Measurements from ENCODE around the gene EML1.
A peak's percentile ranks its signal among the peaks of the same experiment; 100 is the strongest.

The EML1 gene

GRCh38 chr14:99779751-99780150 lies 13.5 kb upstream of the EML1 start:
- Histone ChIP-seq H3K27me3 (ENCODE audit: control insufficient read depth in 5 of 5, insufficient read depth in 4 of 5, low read length in 5 of 5) (no peaks in the 10 kb centered on the region), H3K9ac (ENCODE audit: low read length in 5 of 5) (no peak overlapping the region)

GRCh38 chr14:99780690-99781089 lies 12.5 kb upstream of the EML1 start:
- H3K4me1 ChIP-seq (ENCODE audit: control insufficient read depth in 5 of 5, insufficient read depth in 5 of 5, low read length in 5 of 5) = no peaks in the 10 kb centered on the region
- H3K4me3 ChIP-seq (ENCODE audit: low read depth in 1 of 5, low read length in 5 of 5) = no peak overlapping the region
- H3K36me3 ChIP-seq (ENCODE audit: control insufficient read depth in 5 of 5, insufficient read depth in 5 of 5, low read length in 5 of 5) = no peaks in the 10 kb centered on the region
- no peak overlapping the region for H3K27ac ChIP-seq (ENCODE audit: low read depth, low read length)
- peaks cover 5 to 19% (median 11%) of the 10 kb centered on the region in 5 donors for H3K9me3 ChIP-seq (ENCODE audit: control insufficient read depth in 5 of 5, low read length in 5 of 5)
- no peak overlapping the region for H3K9ac ChIP-seq (ENCODE audit: low read length in 5 of 5)
- H3K27me3 ChIP-seq (ENCODE audit: control insufficient read depth in 5 of 5, insufficient read depth in 4 of 5, low read length in 5 of 5) = no peaks in the 10 kb centered on the region

More at GRCh38 chr14:99779751-99780150, 13.5 kb upstream of the EML1 start:
- Histone ChIP-seq H3K36me3 (ENCODE audit: control insufficient read depth in 5 of 5, insufficient read depth in 5 of 5, low read length in 5 of 5) (no peaks in the 10 kb centered on the region), H3K4me3 (ENCODE audit: low read depth in 1 of 5, low read length in 5 of 5) (no peak overlapping the region), H3K27ac (ENCODE audit: low read depth, low read length) (no peak overlapping the region), H3K9me3 (ENCODE audit: control insufficient read depth in 5 of 5, low read length in 5 of 5) (peaks cover 5 to 19% (median 11%) of the 10 kb centered on the region in 5 donors), H3K4me1 (ENCODE audit: control insufficient read depth in 5 of 5, insufficient read depth in 5 of 5, low read length in 5 of 5) (peaks cover 0 to 2% (median 0%) of the 10 kb centered on the region in 5 donors)

GRCh38 chr14:99781091-99781490 lies 12.1 kb upstream of the EML1 start:
- Histone ChIP-seq H3K4me3 (ENCODE audit: low read depth in 1 of 5, low read length in 5 of 5) (no peak overlapping the region), H3K9ac (ENCODE audit: low read length in 5 of 5) (no peak overlapping the region), H3K9me3 (ENCODE audit: control insufficient read depth in 5 of 5, low read length in 5 of 5) (peaks cover 5 to 19% (median 11%) of the 10 kb centered on the region in 5 donors)

GRCh38 chr14:99781853-99782610 lies 11.2 kb upstream of the EML1 start:
- Histone ChIP-seq H3K4me3 (ENCODE audit: low read depth in 1 of 5, low read length in 5 of 5) (no peak overlapping the region), H3K9me3 (ENCODE audit: control insufficient read depth in 5 of 5, low read length in 5 of 5) (peaks cover 5 to 19% (median 11%) of the 10 kb centered on the region in 5 donors), H3K27ac (ENCODE audit: low read depth, low read length) (no peak overlapping the region), H3K4me1 (ENCODE audit: control insufficient read depth in 5 of 5, insufficient read depth in 5 of 5, low read length in 5 of 5) (no peaks in the 10 kb centered on the region), H3K36me3 (ENCODE audit: control insufficient read depth in 5 of 5, insufficient read depth in 5 of 5, low read length in 5 of 5) (no peaks in the 10 kb centered on the region), H3K27me3 (ENCODE audit: control insufficient read depth in 5 of 5, insufficient read depth in 4 of 5, low read length in 5 of 5) (no peaks in the 10 kb centered on the region), H3K9ac (ENCODE audit: low read length in 5 of 5) (no peak overlapping the region)

More at GRCh38 chr14:99781091-99781490, 12.1 kb upstream of the EML1 start:
- Histone ChIP-seq H3K27ac (ENCODE audit: low read depth, low read length) (no peak overlapping the region), H3K27me3 (ENCODE audit: control insufficient read depth in 5 of 5, insufficient read depth in 4 of 5, low read length in 5 of 5) (no peaks in the 10 kb centered on the region), H3K4me1 (ENCODE audit: control insufficient read depth in 5 of 5, insufficient read depth in 5 of 5, low read length in 5 of 5) (no peaks in the 10 kb centered on the region), H3K36me3 (ENCODE audit: control insufficient read depth in 5 of 5, insufficient read depth in 5 of 5, low read length in 5 of 5) (no peaks in the 10 kb centered on the region)

- Histone ChIP-seq H3K9ac (ENCODE audit: low read length in 5 of 5) (no peak overlapping the region), H3K9me3 (ENCODE audit: control insufficient read depth in 5 of 5, low read length in 5 of 5) (peaks cover 0 to 7% (median 6%) of the 10 kb centered on the region in 5 donors), H3K4me1 (ENCODE audit: control insufficient read depth in 5 of 5, insufficient read depth in 5 of 5, low read length in 5 of 5) (peaks cover 0 to 2% (median 0%) of the 10 kb centered on the region in 5 donors), H3K36me3 (ENCODE audit: control insufficient read depth in 5 of 5, insufficient read depth in 5 of 5, low read length in 5 of 5) (no peaks in the 10 kb centered on the region), H3K27ac (ENCODE audit: low read depth, low read length) (no peak overlapping the region), H3K4me3 (ENCODE audit: low read depth in 1 of 5, low read length in 5 of 5) (no peak overlapping the region), H3K27me3 (ENCODE audit: control insufficient read depth in 5 of 5, insufficient read depth in 4 of 5, low read length in 5 of 5) (no peaks in the 10 kb centered on the region)
These were observed 8.7 kb upstream of the EML1 start for GRCh38 chr14:99784508-99784907.

- H3K9ac ChIP-seq (ENCODE audit: low read length in 5 of 5) = no peak overlapping the region
- no peaks in the 10 kb centered on the region for H3K36me3 ChIP-seq (ENCODE audit: control insufficient read depth in 5 of 5, insufficient read depth in 5 of 5, low read length in 5 of 5)
- no peaks in the 10 kb centered on the region for H3K9me3 ChIP-seq (ENCODE audit: control insufficient read depth in 5 of 5, low read length in 5 of 5)
- no peaks in the 10 kb centered on the region for H3K27me3 ChIP-seq (ENCODE audit: control insufficient read depth in 5 of 5, insufficient read depth in 4 of 5, low read length in 5 of 5)
- no peak overlapping the region for H3K27ac ChIP-seq (ENCODE audit: low read depth, low read length)
- no peak overlapping the region for H3K4me3 ChIP-seq (ENCODE audit: low read depth in 1 of 5, low read length in 5 of 5)
- H3K4me1 ChIP-seq (ENCODE audit: control insufficient read depth in 5 of 5, insufficient read depth in 5 of 5, low read length in 5 of 5) = peaks cover 0 to 2% (median 0%) of the 10 kb centered on the region in 5 donors
These were observed 7.8 kb upstream of the EML1 start for GRCh38 chr14:99785426-99785825.

GRCh38 chr14:99786511-99786989 lies 6.7 kb upstream of the EML1 start:
- Histone ChIP-seq H3K9me3 (ENCODE audit: control insufficient read depth in 5 of 5, low read length in 5 of 5) (no peaks in the 10 kb centered on the region), H3K27me3 (ENCODE audit: control insufficient read depth in 5 of 5, insufficient read depth in 4 of 5, low read length in 5 of 5) (no peaks in the 10 kb centered on the region), H3K4me1 (ENCODE audit: control insufficient read depth in 5 of 5, insufficient read depth in 5 of 5, low read length in 5 of 5) (peaks cover under 1 to 10% (median 7%) of the 10 kb centered on the region in 5 donors), H3K27ac (ENCODE audit: low read depth, low read length) (no peak overlapping the region), H3K36me3 (ENCODE audit: control insufficient read depth in 5 of 5, insufficient read depth in 5 of 5, low read length in 5 of 5) (no peaks in the 10 kb centered on the region), H3K4me3 (ENCODE audit: low read depth in 1 of 5, low read length in 5 of 5) (no peak overlapping the region), H3K9ac (ENCODE audit: low read length in 5 of 5) (no peak overlapping the region)

- Histone ChIP-seq H3K36me3 (ENCODE audit: control insufficient read depth in 5 of 5, insufficient read depth in 5 of 5, low read length in 5 of 5) (no peaks in the 10 kb centered on the region), H3K9me3 (ENCODE audit: control insufficient read depth in 5 of 5, low read length in 5 of 5) (no peaks in the 10 kb centered on the region), H3K9ac (ENCODE audit: low read length in 5 of 5) (no peak overlapping the region), H3K27ac (ENCODE audit: low read depth, low read length) (no peak overlapping the region), H3K4me1 (ENCODE audit: control insufficient read depth in 5 of 5, insufficient read depth in 5 of 5, low read length in 5 of 5) (peaks cover 5 to 22% (median 19%) of the 10 kb centered on the region in 5 donors), H3K4me3 (ENCODE audit: low read depth in 1 of 5, low read length in 5 of 5) (no peak overlapping the region), H3K27me3 (ENCODE audit: control insufficient read depth in 5 of 5, insufficient read depth in 4 of 5, low read length in 5 of 5) (no peaks in the 10 kb centered on the region)
These were observed 4.5 kb upstream of the EML1 start for GRCh38 chr14:99788713-99789112.

- Histone ChIP-seq H3K4me3 (ENCODE audit: low read depth in 1 of 5, low read length in 5 of 5) (no peak overlapping the region), H3K9me3 (ENCODE audit: control insufficient read depth in 5 of 5, low read length in 5 of 5) (no peaks in the 10 kb centered on the region), H3K4me1 (ENCODE audit: control insufficient read depth in 5 of 5, insufficient read depth in 5 of 5, low read length in 5 of 5) (peaks cover 5 to 30% (median 25%) of the 10 kb centered on the region in 5 donors), H3K27ac (ENCODE audit: low read depth, low read length) (peak overlapping the region; percentile 3), H3K9ac (ENCODE audit: low read length in 5 of 5) (no peak overlapping the region), H3K27me3 (ENCODE audit: control insufficient read depth in 5 of 5, insufficient read depth in 4 of 5, low read length in 5 of 5) (no peaks in the 10 kb centered on the region), H3K36me3 (ENCODE audit: control insufficient read depth in 5 of 5, insufficient read depth in 5 of 5, low read length in 5 of 5) (no peaks in the 10 kb centered on the region)
These were observed 3.6 kb upstream of the EML1 start for GRCh38 chr14:99789581-99789980.

- Histone ChIP-seq H3K9ac (ENCODE audit: low read length in 5 of 5) (no peak overlapping the region), H3K4me3 (ENCODE audit: low read depth in 1 of 5, low read length in 5 of 5) (no peak overlapping the region), H3K27me3 (ENCODE audit: control insufficient read depth in 5 of 5, insufficient read depth in 4 of 5, low read length in 5 of 5) (no peaks in the 10 kb centered on the region), H3K9me3 (ENCODE audit: control insufficient read depth in 5 of 5, low read length in 5 of 5) (no peaks in the 10 kb centered on the region), H3K27ac (ENCODE audit: low read depth, low read length) (peak overlapping the region; percentile 3), H3K4me1 (ENCODE audit: control insufficient read depth in 5 of 5, insufficient read depth in 5 of 5, low read length in 5 of 5) (peaks cover 5 to 30% (median 25%) of the 10 kb centered on the region in 5 donors), H3K36me3 (ENCODE audit: control insufficient read depth in 5 of 5, insufficient read depth in 5 of 5, low read length in 5 of 5) (no peaks in the 10 kb centered on the region)
These were observed 2.8 kb upstream of the EML1 start for GRCh38 chr14:99790201-99790977.

All from subcutaneous abdominal adipose tissue (tissue), 5 donors.